ENCODE data around the gene NDUFAB1.
"Not testable (repeated sequence)": the region's sequence is repeated elsewhere in the genome, so short reads cannot be mapped to it uniquely, and the experiment has no call there.

Gene NDUFAB1

DNA sequence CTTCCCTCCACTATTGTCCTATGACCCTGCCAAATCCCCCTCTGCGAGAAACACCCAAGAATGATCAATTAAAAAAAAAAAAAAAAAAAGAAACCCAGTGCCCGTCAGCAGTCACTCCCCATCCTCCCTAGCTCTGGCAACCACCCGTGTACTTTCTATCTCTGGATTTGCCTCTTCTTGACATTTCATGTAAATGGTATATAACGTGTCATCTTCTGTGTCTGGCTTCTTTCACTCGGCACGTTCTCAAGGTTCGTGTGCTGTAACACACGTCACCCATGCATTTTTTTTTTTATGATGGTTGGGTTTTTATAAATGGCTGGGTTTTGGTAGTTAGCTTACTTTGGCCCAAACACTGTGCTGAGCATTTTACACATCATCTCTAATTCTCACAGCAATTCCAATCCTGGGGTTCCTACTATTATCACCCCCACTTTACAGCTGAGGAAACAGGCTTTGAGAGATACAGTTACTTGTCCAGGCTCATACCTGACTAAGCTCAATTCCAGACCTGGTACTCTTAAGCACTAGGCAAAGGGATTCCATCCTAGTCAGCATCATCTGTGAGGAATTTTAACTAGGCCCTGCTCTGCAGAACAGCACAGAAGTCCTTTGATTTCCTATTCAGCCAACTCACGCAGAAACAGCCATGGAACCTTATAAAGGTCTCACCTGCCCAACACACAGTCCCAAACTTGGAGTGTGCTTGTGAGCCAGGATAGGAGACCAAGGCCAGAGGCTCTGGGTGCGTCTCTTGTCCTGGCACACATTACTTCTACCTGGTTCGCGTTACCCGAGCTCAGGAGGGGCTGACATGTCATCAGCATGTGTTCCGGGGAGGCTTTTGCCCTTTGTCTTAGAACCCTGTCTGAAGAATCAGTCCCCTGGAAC is 11.7 kb downstream of the NDUFAB1 start:
- DNase-seq (ENCODE audit: low spot score): no peak

DNA sequence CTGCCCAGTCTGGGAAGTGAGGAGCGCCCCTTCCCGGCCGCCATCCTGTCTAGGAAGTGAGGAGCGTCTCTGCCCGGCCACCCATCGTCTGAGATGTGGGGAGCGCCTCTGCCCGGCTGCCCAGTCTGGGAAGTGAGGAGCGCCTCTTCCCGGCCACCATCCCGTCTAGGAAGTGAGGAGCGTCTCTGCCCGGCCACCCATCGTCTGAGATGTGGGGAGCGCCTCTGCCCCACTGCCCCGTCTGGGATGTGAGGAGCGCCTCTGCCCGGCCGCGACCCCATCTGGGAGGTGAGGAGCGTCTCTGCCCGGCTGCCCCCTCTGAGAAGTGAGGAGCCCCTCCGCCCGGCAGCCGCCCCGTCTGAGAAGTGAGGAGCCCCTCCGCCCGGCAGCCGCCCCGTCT is 12.8 kb downstream of the NDUFAB1 start:
- DNase-seq (ENCODE audit: low spot score): not testable (repeated sequence)

DNA sequence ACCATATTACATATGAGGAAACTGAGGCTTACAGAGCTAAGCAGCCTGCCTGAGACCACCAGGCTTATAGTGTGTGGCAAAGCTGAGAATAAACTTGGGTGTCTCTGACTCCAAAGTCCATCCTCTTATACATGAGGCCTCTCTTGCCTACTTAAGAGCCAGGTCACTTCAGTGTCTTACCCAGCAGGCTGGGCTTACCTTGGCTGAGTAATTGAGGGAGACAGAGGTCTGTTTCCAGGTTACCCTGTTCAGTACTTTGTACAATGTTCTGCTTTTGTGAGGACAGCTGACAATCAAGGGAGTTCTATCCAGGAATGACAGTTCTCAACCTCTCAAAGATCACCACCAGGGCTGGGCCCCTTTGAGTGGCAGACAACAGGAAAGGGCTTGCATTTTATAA is 14.4 kb downstream of the NDUFAB1 start:
- no peak for DNase-seq (ENCODE audit: low spot score)

DNA sequence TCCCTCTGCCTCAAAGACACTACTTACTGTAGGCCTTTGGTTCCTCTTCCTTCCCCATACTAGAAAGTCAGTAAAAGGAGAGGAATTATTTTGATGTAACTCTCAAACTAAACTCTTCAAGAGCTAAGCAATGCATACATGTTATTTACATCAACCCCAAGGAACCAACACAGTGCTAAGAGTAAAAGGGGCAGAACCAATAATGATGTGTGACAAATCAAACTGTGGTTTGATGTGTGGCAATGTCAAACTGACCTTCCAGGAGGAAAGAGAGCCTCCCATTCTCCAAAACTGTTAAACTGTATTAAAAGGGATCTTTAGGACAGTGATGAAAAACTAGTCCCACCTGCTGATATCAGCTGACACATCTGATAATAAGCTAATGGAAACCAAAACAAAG is 15.7 kb downstream of the NDUFAB1 start:
- no peak for DNase-seq (ENCODE audit: low spot score)

DNA sequence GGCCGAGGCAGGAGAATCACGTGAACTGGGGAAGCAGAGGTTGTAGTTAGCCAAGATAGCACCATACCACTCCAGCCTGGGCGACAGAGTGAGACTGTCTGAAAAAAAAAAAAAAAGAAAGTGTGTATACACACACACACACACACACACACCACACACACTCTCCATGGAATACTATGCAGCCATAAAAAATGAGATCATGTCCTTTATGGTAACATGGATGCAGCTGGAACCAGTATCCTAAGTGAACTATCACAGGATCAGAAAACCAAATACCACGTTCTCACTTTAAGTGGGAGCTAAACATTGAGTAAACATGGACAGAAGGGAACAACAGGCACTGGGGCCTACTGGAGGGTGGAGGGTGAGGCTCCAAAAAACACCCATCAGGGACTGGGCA is 16.7 kb downstream of the NDUFAB1 start:
- DNase-seq (ENCODE audit: low spot score): no peak

- peak; percentile 19 for DNase-seq (ENCODE audit: low spot score)
These were observed 17.9 kb downstream of the NDUFAB1 start for GRCh38 chr16:23578101-23578830.

GRCh38 chr16:23577493-23577892 is 18.6 kb downstream of the NDUFAB1 start:
- DNase-seq (ENCODE audit: low spot score): no peak

GRCh38 chr16:23575834-23576233 is 20.3 kb downstream of the NDUFAB1 start:
- no peak for DNase-seq (ENCODE audit: low spot score)

DNA sequence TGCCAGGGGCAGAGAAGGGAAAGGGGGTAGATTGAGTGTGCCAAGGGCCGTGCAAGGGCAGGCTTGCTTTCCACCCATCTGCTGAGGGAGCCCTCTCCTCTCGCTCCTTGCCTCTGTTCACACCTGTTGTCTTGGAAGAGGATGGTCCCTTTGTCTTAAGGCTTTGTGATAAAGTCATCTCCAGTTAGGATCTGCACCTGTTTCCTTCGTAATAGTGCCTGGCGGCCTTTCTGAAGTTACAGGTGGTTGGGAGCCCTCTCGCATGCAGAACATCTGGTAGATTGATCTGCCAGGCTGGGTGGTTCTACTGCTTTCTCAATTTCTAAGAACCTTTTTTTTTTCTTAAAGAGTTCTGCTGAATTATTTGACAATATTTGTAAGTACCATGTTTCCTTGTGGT is 22.3 kb downstream of the NDUFAB1 start:
- DNase-seq (ENCODE audit: low spot score): no peak

DNA sequence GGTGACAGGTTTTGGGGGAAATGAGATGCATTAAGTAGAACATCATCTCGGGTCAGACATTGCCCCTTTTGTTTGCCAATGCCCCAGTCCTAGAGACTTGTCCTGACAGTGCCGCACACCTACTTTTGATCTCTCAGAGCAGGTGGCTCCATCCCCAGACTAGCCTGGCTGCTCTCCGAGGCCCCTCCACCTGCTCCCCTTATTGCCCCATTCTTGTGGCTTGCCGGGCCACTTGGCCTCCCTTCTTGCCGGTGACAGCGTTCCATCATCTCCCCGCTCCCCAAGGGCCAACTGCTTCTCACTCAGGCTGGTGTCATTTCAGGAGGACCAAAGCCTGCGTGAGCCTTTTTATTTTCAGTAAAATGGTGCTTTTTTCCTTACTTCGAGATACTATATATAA is 23.7 kb downstream of the NDUFAB1 start:
- DNase-seq (ENCODE audit: low spot score): no peak

DNA sequence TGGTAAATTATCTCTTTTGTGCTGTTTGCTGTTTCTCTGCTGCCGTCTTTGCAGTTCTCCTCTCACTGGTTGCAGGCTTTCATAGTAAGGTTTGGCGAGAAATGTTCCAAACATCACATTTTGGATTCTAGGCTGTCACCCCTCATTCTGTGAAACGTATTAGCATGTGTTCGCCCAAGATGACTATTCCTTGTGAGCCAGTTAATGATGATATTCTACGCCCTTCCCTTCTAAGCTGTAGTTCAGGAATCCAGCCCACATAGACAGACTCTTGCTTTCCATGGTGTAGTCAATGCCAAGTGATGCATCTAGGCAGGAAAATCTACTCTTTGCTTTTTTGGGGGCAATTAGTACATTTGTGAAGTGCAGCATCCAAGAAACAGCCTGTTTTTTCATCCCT is 24.2 kb downstream of the NDUFAB1 start:
- no peak for DNase-seq (ENCODE audit: low spot score)

- no peak for DNase-seq (ENCODE audit: low spot score)
These were observed 25.0 kb downstream of the NDUFAB1 start for GRCh38 chr16:23570992-23571632.

DNA sequence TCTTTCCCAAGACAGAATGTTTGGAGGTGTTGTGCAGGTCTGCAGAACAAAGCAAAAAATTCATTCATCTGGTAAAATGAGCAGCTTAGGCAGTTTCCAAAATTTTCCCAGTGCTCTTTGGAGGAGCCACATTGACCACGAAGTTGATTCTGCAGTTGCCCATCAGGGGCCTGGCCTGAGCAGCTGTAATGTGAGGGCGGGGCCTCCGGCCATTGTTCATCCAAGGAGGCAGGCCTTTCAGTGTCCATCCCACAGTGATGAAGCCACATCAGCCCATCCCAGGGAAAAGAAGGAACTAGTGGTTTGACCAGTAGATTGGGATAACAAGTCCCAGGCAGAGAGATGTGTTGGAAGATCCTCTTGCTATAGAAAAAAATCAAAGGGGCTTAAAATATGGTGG is 28.5 kb downstream of the NDUFAB1 start:
- no peak for DNase-seq (ENCODE audit: low spot score)

DNA sequence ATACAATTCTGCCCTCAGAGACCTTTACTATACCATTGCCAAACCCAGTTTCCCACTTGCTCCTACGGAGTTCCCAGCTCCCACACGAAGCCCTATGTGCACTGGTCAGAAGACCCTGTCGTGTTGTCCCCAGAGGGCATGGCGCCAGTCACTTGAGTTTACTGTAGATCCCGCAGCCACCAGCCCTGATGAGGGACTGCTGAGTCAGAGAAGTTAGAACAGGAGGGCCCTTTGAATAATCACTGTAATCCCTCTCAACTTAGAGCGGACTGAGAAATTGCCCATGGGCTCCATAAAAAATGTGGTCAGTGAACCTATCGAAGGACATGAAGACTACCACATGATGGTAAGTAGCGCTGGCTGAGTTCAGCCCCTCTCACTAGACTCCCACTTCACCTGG is 29.4 kb downstream of the NDUFAB1 start:
- no peak for DNase-seq (ENCODE audit: low spot score)

DNA sequence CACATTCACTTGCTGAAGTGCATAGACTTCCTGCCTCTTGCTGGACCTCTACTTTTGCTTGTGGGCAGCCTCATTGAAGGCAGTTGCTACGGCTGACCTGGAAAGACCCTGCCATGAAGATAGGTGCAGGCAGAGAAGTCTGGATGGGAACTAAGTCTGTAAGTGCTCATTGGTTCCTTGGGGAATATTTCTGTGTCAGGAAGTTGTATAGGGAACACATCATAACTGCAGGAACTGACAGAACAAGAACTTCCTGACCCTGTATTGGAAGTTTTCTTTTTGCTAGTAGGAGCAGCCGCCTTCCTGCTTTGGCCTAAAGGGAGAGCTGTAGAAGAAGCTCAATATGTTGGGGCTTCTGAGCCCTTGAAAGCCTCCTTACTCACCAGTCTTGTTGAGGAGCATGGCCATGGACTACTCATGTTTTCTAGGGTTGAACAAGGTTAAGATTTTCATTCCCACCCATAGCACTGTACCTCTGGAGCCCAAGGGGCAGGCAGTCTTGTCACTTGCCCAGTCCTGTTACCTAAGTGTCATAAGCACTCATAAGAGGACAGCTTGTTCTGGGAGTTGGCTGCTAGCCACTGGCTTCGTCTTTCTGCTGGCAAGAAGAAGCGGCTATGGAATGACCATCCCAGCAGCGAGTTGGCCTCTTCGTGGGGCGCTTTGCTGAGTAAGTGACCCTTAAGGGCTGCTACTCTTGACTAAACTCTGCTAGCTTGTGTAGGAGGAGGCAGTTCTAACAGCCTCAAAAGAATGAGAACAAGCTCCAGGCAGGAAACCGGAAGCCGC is 31.3 kb downstream of the NDUFAB1 start:
- no peak for DNase-seq (ENCODE audit: low spot score)

GRCh38 chr16:23563186-23563585 is 32.9 kb downstream of the NDUFAB1 start:
- no peak for DNase-seq (ENCODE audit: low spot score)

GRCh38 chr16:23562505-23562904 is 33.6 kb downstream of the NDUFAB1 start:
- no peak for DNase-seq (ENCODE audit: low spot score)

GRCh38 chr16:23561586-23561985 is 34.5 kb downstream of the NDUFAB1 start:
- DNase-seq (ENCODE audit: low spot score): no peak

DNA sequence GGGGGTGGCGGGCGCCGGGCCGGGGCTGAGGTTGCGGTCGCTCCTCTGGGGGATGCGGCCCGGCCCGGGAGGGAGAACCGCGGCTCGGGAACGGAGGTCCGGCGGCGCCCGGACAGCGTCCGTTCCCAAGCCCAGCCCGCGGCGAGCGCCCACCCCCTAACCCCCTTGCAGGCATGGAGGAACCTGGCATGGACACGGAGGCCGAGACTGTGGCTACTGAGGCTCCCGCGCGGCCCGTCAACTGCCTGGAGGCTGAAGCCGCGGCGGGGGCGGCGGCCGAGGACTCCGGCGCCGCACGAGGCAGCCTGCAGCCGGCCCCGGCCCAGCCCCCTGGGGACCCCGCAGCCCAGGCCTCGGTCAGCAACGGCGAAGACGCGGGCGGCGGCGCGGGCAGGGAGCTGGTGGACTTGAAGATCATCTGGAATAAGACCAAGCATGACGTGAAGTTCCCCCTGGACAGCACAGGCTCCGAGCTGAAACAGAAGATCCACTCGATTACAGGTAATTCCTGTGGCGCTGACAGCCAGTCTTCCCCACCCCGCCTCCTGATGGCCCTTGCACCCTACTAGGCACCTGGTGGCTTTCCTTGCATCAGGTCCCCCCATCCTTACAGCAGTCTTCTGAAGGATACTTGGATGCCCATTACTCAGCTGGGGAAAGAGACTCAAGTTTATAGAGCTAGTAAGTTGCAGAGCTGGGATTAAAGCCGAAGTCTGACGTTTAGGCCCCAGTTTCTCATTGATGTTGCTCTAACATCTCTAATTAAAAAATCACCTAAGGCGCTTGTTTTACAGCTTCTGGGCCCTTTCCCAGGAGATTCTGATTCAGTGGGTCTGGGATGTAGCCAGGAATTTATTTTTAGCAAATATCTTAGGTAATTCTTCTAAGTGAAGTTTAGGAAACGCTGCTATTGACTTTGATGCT is 38.1 kb downstream of the NDUFAB1 start:
- DNase-seq (ENCODE audit: low spot score): peak; percentile 14

DNA sequence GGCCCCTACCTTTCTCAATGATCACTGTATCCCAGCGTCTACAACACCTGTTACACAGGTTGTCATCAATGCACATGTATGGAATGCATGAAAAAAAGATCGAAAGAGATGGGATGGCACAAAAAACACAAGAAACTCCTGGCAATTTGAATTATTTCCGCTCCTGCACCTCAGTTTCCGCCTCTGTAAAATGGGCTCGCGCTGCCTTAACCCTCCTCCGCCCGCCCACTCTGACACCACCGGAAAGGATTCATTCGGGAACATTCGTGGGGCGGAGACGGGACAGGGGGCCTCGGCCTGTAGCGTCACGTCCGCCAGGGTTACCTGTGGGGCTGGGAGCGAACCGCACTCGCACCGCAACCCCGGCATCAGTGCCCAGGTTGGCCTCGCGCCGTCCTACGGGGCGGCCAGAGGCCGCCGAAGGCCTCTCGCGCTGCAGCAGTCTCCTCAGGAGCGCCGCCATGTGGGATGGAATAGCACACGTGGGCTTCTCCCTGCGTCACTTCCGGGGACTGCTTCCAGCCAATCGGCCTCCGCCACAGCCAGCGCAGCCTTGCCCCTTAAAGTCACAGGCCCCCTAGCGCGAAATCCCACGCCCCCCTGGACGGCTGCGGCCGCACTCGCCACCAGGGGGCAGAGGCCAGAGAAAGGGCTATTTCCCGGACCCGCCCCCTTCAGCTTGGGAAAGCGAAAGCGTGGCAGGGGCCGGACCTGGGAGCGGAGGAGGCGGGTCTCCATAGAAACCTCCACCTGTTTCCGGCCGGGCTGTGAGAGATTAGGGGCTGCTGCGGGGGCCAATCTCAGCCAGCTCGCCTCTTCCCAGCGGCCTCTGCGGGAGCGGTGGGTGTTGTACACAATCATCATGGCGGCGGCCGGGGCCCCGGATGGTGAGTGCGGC is 39.0 kb downstream of the NDUFAB1 start, which contains the start of the genes EARS2 and UBFD1:
EARS2 (minus strand) TSS at position 470 of the 898 bp plus-strand sequence; CDS start at position 463, 7 bp downstream.
UBFD1 (plus strand) TSS at position 847 of the 898 bp plus-strand sequence; CDS start at position 863, 16 bp downstream.
- peak; percentile 98 for DNase-seq (ENCODE audit: low spot score)
